ENCODE data around the gene CLTB. TPM values are rescaled to one million over a fixed set of nuclear protein-coding genes. Genes with fewer than 3 reads are reported as not detected.
A peak's percentile ranks its signal among the peaks of the same experiment; 100 is the strongest.

Gene CLTB
- total RNA-seq, 1 donor from 2014 or later, result 84.7 TPM

DNA sequence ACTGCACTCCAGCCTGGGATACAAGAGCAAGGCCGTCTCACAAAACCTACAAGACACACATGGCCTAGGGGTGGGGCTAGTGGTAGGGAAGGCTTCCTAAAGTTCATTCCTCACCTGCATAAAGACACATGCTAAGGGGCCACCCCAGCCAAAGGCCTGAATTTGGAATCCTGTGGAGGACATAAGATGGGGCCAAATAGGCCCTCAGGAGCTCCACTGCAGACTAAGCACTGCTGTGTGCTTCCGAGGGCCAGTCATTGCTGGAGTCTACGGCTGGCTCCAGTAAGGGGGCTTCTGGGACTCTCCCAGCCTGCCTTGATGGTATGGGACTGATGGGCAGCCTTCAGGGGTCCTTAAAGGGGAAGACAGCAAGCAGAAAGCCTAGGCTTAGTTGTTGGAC is 33.6 kb downstream of the CLTB start:
- no peak for DNase-seq

DNA sequence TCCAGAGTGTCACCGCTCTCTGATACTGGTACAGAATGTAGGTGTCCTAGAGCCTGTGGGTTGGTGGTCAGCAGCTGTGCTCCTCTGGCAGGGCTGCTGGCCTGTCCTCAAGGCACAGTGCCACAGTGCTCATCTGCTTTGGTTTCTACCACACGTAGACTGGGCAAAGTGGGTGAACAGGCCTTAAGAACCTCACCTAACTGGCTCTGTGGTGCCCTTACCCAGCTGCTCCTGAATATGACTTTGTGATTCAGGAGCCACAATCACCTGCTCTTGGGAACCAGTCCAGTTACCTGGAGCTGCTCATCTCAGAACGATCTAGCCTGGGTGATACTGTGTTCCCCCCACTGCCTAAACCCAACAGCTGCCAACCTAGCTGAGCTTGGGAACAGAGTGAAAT is 34.4 kb downstream of the CLTB start:
- no peak for DNase-seq

DNA sequence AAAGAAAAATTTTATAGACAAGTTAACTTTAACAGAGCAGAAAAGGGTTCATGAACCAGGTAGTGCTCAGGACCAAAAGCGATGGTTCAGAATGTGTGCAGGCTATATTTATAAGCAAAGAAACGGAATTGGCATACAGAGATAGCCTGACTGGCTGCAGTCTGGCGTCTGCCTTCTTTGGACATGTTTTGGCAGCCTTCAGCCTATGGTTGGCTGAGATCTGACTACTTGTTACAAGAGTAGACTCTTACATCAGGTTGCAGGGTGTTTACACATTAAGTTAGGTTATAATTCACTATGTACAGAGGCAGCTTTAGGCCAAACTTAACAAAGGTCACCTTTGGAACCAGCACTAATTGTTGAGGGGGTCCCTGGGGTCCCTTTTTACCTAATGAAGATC is 34.9 kb downstream of the CLTB start:
- no peak for DNase-seq

DNA sequence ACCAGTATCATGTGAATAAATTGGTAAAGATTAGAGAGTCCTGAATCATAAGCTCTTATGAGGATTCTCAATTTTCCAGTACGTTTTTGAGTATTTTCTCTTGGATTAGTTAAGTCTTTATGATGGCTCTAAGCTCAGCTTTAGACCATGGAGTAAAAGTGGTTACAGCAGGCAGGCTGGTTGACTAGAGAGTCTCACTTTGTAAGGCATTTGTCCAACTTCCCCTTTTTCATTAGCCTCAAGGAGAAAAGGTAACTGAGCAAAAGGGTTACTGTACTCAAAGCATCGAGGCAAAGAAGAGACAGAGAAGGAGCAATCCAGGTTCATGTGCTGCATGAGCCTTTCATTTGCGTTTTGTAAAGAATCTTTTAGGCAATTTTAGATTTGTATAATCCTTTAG is 36.5 kb downstream of the CLTB start:
- no peak for DNase-seq

DNA sequence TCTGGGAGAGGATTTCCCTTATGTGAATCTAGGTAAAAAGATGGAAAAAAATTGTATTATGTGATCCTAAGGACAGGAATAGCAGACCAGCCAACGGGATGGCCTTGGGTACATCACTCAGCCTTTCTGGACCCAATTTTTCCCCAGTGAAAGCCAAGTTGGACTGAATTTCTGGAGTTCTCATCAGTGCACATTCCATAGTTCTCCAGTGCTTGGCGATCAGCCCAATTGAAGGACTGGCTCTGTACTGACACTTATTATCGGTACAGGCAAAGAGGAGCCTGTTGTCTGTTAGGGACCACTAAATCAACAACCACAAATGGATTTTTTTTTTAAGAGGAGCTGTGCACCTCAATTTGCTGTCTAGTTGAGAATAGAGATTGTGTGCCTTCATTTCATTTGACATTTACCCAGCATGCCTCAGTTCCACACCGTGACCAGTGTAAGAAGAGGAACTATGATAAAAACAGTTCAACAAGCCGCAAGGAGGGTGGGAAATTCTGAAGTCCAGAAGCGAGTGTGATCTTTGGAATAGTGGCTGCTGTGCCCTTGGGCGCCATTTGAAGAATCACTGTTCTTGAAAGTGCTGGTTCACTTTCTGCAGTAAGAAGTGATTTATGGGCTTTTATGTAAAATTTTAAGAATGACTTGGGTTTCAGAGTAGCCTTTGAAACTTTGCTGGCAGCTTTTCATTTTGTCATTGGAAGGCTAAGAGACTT is 43.1 kb downstream of the CLTB start:
- DNase-seq, result no peak

DNA sequence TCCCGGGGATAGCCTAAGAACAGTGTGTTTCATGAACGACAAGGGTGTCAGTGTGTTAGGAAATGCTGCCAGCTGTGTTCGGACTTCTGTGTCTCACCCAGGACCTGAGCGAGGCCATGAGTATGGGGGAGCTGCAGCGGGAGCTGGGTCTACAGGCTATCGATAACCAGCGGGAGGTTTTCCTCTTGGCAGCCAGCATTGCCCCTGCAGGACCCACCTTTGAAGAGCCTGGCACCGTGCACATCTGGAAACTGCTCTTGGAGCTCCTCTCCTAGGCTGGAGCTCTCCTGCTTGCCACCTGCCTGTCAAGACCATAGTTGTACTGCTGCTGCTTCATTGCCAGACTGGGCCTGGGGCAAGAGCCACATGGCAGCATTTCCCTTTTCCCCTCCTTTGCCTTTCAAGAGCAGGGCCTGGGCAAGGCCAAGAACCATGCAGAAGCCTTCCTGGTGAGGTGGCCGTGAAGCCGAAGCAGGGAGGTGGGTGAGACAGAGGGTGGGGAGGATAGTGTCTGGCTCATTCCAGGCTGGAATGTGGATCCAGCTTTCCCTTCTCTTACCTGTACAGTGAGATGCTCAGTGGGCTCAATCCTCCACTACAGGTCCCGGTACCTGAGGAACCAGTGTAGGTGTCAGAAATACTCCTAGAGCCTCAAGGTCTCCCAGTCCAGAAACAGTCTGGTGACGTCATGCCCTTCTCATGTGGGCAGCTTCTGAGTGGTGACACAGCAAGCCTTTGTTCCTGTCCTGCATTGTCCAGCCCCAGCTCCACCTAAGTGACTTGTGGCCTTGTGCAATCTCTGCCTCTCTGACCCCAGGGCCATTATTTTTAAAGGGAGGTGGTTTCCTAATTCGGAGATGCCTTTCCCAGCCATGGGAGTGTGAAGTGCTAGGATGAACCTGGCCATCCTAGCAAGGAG is 44.5 kb downstream of the CLTB start:
- DNase-seq, result no peak

DNA sequence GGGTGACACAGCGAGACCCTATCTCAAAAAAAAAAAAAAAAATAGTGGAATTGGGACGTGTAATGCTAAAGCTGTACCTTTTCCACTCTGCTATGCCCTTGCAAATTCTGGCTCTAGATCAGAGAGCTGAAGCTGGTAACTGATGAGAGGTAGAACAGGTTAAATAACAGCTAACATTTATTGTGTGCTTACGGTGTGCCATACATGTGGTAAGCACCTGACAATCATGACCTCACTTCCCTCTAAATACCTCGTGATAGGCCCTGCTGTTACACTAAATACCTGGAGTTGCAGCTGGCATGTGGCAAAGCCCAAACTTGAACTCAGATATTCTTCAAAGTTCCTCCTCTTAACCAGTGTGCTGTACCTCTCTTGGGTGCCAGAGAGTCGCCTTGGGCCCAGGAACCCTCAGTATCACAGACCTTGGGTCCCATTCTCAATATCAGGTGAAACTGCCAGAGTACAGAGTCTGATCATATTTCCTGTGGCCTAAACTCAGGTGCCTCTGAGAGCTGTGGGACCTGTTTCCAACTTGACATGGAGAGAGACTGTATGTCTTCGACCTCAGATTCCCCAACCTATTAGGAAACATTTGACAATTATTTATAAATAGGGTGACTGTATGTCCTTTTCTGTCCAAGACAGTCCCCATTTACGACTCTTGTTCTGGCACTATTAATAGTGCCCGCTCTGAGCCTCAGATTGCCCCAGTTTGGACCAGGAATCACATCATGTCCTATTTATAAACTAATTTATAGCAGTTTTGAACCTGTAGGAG is 46.2 kb downstream of the CLTB start:
- DNase-seq, result no peak

DNA sequence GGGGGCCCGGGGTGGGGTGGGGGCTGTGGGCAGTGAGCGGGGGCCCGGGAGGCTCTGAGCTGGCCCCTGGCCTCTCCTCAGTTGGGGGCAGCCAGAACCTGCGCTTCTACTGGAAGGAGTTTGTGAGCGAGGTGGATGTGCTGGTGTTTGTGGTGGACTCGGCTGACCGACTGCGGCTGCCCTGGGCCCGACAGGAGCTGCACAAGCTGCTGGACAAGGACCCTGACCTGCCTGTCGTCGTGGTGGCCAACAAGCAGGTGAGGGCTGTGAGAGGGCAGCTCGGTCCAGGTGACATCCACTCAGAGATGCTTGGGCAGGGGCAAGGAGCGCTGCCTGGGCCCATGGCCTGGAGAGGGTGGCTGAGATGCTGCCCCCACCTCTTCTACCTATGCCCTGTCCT is 47.6 kb downstream of the CLTB start:
- no peak for DNase-seq

DNA sequence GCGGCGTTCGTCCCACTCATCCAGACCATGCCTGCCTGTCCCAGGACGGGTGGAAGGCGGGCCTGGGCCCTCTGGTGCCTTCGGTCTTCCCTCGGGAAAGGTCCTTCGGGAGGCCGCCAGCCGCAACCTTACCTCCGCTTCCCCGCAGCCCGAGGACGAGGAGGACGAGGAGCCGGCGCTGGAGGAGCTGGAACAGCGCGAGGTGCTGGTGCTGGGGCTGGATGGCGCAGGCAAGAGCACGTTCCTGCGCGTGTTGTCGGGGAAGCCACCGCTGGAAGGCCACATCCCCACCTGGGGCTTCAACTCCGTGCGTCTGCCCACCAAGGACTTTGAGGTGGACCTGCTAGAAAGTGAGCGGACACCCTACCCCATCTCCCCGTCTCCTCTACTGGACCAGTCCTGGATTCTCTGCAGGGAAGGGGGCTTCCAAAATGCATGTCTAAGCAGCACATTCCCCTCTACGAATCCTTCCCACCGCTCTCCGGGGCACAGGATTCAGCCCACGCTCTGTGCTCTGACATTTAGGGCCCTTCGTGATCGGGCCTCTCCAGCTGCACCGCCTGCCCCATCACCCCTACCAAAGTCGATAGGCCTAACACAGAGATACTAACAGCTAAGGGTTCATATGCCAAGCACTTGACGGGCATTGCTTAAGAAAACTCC is 50.0 kb downstream of the CLTB start:
- no peak for DNase-seq

DNA sequence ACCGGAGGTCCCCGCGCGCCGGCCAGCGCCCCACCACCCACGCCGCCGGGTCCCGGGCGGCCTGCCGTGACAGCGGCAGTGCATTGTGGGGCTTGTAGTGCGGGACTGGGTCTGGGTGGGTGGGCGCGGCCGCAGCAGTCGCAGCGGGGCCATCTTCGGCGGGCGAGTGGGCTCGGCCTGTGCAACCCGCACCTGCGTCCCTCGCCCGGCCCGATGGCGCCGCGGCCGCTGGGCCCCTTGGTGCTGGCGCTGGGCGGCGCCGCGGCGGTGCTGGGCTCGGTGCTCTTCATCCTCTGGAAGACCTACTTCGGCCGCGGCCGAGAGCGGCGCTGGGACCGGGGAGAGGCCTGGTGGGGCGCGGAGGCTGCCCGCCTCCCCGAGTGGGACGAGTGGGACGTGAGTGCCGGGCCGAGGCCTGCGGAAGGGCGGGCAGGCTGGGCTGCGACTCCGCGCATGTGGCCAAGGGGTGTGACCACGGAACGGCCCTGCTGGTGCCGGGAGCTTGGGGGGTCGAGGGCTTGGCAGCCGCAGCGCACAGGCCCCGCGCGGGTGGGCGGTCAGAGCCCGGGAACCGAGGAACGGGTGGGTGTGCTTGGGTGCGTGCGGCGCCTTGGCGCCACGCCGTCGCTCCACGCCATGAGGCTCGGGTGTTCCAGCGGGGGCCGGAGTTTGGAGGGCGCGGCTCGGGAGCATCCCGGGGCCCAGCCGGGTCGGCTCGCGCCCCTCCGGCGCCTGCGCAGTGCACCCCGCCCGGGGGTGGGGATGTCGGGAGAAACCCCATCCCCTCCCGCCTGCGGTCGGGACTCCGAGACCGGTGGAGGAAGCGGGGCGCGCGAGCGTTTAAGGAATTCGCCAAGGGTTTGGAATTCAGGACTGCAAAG is 50.7 kb downstream of the CLTB start, which contains the start of gene ARL10:
ARL10 (plus strand) TSS at position 137 of the 881 bp plus-strand sequence; CDS start at position 214, 77 bp downstream.
- DNase-seq, result peak; percentile 65

DNA sequence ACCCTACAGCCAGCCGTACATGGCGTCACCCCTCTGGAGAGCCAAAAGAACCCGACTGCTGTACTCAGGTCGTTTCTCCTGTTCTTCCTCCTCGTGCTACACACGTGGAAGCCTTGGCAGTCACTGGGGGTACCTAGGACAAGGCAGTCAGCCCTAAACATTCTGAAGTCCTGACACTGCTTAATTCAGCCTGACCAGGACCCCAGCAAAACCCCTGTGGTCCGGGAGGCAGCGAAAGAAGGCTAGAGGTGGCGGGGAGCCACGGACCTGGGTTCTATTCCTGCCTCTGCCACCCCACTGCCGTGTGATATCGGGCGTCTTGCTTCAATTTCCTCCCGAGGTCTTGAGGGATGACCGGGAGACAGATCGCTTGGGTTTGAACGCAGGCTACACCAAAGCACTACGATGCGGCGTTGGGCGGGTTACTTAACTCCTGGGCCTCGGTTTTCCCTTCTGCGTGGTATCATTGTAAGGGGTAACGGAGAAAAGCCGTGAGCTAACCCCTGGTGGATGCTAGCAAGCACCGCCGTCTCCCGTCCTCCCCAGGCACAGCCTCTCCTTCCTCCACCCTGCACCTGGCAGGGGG is 51.5 kb downstream of the CLTB start:
- no peak for DNase-seq

DNA sequence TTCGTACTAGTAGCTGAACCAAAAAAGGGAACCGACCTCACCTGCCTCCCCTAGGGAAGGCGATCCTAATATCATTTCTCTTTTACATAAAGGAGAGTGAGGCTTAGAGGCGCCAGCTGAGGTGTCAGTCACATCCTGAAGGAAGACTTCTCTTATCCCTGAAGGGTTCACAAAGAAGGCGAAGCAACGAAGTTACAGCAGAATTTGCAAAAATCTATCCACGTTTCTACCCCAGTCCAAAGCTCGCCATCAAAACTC is 54.2 kb downstream of the CLTB start:
- no peak for DNase-seq

DNA sequence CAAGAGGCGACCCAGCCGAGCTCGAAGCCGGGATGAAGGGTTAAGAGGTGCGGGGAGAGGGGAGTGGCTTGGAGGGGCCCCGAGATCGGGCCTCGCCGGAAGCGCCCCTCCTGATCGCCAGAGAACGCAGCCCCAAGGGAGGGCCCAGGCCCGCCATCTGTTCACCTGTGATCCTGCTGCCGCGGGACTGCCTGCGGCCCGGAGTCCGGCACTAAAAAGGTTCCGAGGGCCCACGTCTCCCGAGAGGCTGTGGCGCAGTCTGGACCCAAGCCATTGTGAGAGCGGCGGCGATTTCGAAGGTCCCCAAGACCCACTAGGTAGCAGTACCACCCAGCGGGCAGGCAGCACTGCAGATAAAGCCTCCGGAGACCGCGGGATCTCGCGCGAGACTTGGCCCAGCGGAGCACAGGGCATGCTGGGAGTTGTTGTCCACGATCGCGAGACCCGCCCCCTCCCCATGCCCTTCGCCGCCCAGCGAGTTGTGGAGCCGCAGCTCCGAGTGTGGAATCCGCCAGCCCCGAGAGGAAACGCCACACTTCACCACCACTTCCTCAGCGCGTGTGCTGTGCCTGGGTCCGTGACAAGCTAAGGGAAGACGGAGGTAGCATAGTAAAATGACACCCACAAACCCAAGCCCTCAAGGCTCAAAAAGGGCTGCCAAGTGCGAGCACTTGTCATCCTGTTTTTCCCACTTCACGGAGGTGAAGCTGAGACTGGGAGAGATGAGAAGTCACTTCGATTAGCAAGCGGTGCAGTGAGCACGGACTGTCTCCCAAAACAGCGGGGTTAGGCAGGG is 54.7 kb downstream of the CLTB start, which contains the start of gene KIAA1191:
KIAA1191 (minus strand) TSS at position 328 of the 796 bp plus-strand sequence. CDS start 2,256 bp downstream, outside the sequence.
- DNase-seq, result peak; percentile 95

DNA sequence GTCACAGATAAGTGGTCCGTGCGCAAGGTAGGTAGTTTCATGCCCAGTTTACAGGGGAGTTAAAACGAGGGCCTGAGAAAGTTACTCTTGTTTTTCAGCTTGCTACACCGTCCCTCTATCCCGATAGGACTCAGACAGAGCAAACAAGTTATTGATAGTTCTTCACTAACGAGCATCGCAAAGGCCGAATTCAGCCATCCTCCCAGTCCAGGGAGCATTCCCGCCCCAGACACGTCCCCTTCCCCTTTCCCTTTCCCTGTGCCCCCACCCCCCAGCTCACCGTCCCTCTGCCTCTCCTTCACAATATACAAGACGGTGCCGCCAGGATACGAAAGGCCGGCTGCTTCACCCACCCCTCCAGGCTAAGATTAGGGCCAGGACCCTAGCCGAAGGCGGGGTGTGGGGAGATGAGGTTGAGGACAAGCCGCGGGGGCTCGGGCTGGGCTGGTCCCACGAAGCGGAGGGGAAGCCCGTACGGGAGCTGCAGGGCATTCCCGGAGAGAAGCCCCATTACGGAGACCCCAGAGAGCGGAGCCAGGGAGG is 55.4 kb downstream of the CLTB start:
- no peak for DNase-seq

DNA sequence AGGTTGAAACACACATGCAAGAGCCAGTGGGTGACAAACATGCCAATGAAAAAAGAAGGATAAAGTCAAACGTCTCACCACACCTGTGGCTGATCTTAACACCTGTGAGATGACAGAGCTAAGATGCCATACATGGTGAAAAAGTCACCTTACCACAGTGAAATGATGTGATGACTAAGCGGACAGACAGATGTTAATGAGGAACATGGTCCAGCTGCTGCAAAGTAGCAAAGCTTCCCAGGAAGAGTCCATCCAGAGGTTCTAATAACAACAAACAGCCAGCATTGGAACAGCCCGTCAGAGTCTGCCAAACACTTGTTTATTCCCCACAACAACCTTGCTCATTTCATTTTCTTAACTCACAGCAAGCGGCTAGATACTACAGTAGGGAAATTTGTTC is 56.7 kb downstream of the CLTB start:
- DNase-seq, result no peak

DNA sequence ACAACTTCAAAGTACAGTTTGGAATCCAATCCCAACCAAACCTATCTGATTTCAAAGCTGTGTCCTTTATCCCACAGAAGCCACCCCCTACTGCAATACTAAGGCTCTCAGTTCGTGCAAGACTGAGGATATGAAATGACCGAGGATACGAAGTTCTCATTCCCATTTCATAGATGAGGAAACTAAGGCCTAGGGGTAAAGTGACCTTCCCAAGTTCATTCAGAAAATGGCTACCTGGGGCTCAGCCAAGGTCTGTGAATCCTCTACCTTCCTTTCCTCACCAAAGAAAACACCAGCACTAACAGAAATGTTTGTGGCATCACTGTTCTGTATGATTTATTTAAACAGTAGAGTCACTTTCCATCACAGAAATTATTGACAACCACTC is 60.2 kb downstream of the CLTB start:
- no peak for DNase-seq

DNA sequence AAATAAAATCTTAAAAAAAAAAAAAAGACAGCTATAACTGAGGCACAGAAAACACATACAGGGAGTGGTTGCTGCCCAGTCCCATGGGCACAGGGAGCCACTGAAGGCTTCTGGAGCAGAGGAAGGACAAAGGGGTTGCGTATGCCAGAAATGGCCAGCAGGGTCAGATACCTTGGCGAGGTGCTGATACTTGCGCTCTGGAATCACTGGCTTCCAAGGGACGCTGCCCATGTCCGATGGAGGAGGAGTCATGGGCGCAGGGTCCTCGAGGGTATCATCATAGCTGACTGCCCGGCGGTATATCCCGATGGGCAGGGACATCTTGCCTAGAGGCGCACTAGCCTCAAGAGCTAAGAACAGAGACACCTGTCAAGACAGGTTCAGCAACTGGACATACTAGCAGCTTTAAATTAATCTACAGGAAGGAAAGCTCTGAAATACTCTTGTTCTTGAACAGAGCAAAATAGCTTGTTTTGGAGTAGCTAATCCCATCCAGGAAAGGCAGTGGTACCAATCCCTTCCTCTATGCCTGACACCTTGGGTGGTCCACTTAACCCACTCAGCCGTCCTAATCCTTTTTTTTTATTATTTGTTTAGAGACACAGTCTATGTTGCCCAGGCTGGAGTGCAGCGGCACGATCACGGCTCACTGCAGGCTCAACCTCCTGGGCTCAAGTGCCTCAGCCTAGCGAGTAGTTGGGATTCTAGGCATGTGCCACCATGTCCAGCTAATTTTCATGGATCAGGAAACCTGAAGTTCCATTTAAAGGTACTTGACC is 60.8 kb downstream of the CLTB start:
- no peak for DNase-seq

DNA sequence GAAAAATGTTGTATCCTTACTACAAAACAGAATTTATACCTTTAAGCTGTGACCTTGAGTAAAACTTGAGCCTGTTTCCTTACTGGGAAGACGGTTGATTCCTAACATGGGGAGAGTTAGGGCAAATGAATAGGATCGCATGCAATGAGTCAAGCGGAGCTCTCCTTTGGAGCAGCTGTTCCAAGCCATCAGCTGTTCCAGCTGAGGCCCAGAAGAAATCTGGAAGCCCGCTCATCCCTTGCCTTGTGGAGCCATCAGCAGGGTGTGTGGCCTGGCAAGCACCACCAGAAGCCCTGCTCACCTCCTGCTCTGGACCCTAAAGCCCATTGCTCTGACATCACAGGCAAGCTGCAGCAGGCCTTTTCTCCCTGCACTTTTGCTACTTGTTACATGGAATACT is 62.8 kb downstream of the CLTB start:
- peak; percentile 83 for DNase-seq

Measured in tongue (tissue), 2 donors.